HepG2 (cell line): ENCODE data around the gene TMEM215. TPM values are rescaled to one million over a fixed set of nuclear protein-coding genes. Genes with fewer than 3 reads are reported as not detected.

Experiments used
- ATAC-seq: fragments of 200-7000 bp; cut with Tn5 transposase; 3 replicates; pipeline ENCODE4 v1.9.1; 2020; ENCODE audit warnings: mild to moderate bottlenecking, moderate library complexity
- BruUV-seq: library from RNA; stranded (reverse); fragments of 400-500 nt; replicated peaks from 2 replicates; lab custom pipeline; 2021; lab: Mats Ljungman, UMichigan
- CTCF ChIA-PET: fragments of 300-600 bp; formaldehyde crosslinking; extraction: SDS; loops from one replicate; lab custom pipeline; 2021; ENCODE audit warnings: low total read pairs, inconsistent platforms, low intra/inter-chr PET ratio; lab: Yijun Ruan, JAX
- POLR2A ChIA-PET: fragments of 350-600 bp; sonication (Branson Sonifier 250); formaldehyde crosslinking; loops from one replicate; lab custom pipeline; 2020; ENCODE audit warnings: antibody characterized with exemption, inconsistent platforms; lab: Yijun Ruan, JAX
- DNase-seq: peaks from one replicate; pipeline ENCODE4 v3.0.0-alpha.2; 2015; ENCODE audit warnings: low spot score
- FAIRE-seq: peaks from 3 replicates; lab custom pipeline; 2011; peaks lifted over from hg19 to GRCh38; lab: Jason Lieb, UNC
- H2AFZ ChIP-seq: one replicate; pipeline ENCODE4 v1.6.1; 2011; ENCODE audit warnings: low read length, inconsistent platforms
- H3K27ac ChIP-seq: fragments of 300-600 bp; 3 replicates; pipeline ENCODE4 v1.8.0; 2011; ENCODE audit warnings: mixed run types, mild to moderate bottlenecking, mixed read lengths, low read length, inconsistent platforms; ENCODE audit not compliant: insufficient read depth; ENCODE audit errors: extremely low read length
- H3K27me3 ChIP-seq, 2 experiments: fragments of 200-600 bp in 1 of 2; 2 replicates in 1 of 2; 3 replicates in 1 of 2; pipeline versions ENCODE4 v1.6.0 to v1.8.0; 2011; ENCODE audit warnings: low read length in 2 of 2, mild to moderate bottlenecking in 2 of 2, moderate library complexity in 2 of 2, inconsistent platforms in 1 of 2; ENCODE audit not compliant: insufficient read depth in 2 of 2, control insufficient read depth in 1 of 2
- H3K36me3 ChIP-seq, 2 experiments: fragments of 200-600 bp in 1 of 2; replicated peaks in 1 of 2; 2 replicates in 1 of 2; 3 replicates in 1 of 2; pipeline versions ENCODE4 v1.5.1 to v1.8.0; 2011; ENCODE audit warnings: low read length in 2 of 2, inconsistent platforms in 1 of 2; ENCODE audit not compliant: insufficient read depth in 2 of 2, control insufficient read depth in 1 of 2
- H3K4me1 ChIP-seq: 2 replicates; pipeline ENCODE4 v1.5.1; 2012; ENCODE audit warnings: low read length, inconsistent platforms; ENCODE audit not compliant: insufficient read depth
- H3K4me2 ChIP-seq: 2 replicates; pipeline ENCODE4 v1.6.0; 2011; ENCODE audit warnings: low read depth, low read length, inconsistent platforms
- H3K4me3 ChIP-seq, 3 experiments: fragments of 200-600 bp in 1 of 3; sonication (generic), shearing (Covaris generic) in 1 of 3; replicated peaks in 1 of 3; 2 replicates each; pipeline ENCODE4 v1.5.1; 2011 to 2016; ENCODE audit warnings: low read length in 3 of 3, inconsistent platforms in 2 of 3, low read depth in 2 of 3, mild to moderate bottlenecking in 2 of 3, control low read depth in 1 of 3, mixed read lengths in 1 of 3; ENCODE audit not compliant: insufficient read depth in 1 of 3
- H3K79me2 ChIP-seq: one replicate; pipeline ENCODE4 v1.6.1; 2011; ENCODE audit warnings: low read length, inconsistent platforms; ENCODE audit not compliant: insufficient read depth
- H3K9ac ChIP-seq: 2 replicates; pipeline ENCODE4 v1.6.0; 2011; ENCODE audit warnings: mild to moderate bottlenecking, low read depth, low read length, inconsistent platforms; ENCODE audit not compliant: insufficient read depth
- H3K9me3 ChIP-seq: 2 replicates; pipeline ENCODE4 v1.5.1; 2012; ENCODE audit warnings: mild to moderate bottlenecking, low read length
- H4K20me1 ChIP-seq: 2 replicates; pipeline ENCODE4 v1.6.0; 2011; ENCODE audit warnings: inconsistent platforms, mild to moderate bottlenecking, low read length, moderate library complexity; ENCODE audit not compliant: insufficient read depth
- BRD4 ChIP-seq: sonication (generic); formaldehyde crosslinking; IDR thresholded peaks from 2 replicates; pipeline ENCODE4 v1.4.0; 2020; ENCODE audit warnings: missing genetic modification reagents
- CSRNP1 ChIP-seq: sonication (generic); formaldehyde crosslinking; IDR thresholded peaks from 2 replicates; pipeline ENCODE4 v1.8.1; 2023; ENCODE audit warnings: mild to moderate bottlenecking, missing genetic modification reagents
- EZH2 ChIP-seq: conservative IDR thresholded peaks from 2 replicates; pipeline ENCODE4 v1.6.1; 2012; ENCODE audit warnings: mild to moderate bottlenecking, low read depth, low read length, moderate library complexity
- FOXO4 ChIP-seq: sonication (generic); formaldehyde crosslinking; conservative IDR thresholded peaks from 2 replicates; pipeline ENCODE4 v1.8.1; 2023; ENCODE audit warnings: missing genetic modification reagents
- KLF16 ChIP-seq, 2 experiments: sonication (generic) in 1 of 2; formaldehyde crosslinking in 1 of 2; IDR thresholded peaks; 2 replicates each; pipeline versions ENCODE4 v1.6.1 to v1.8.0; 2016 to 2023; ENCODE audit warnings: missing genetic modification reagents in 2 of 2, missing compliant biosample characterization in 1 of 2
- MAF1 ChIP-seq: sonication (generic); formaldehyde crosslinking; IDR thresholded peaks from 2 replicates; pipeline ENCODE4 v1.5.0; 2020; ENCODE audit warnings: missing genetic modification reagents, borderline replicate concordance
- MTA1 ChIP-seq: sonication (generic); formaldehyde crosslinking; IDR thresholded peaks from 2 replicates; pipeline ENCODE4 v1.4.0; 2020; ENCODE audit warnings: missing genetic modification reagents, mild to moderate bottlenecking, borderline replicate concordance
- YEATS4 ChIP-seq: sonication (generic); formaldehyde crosslinking; IDR thresholded peaks from 2 replicates; pipeline ENCODE4 v1.4.0; 2020; ENCODE audit warnings: missing genetic modification reagents, borderline replicate concordance
- ZFP90 ChIP-seq: sonication (generic); formaldehyde crosslinking; IDR thresholded peaks from 2 replicates; pipeline ENCODE4 v1.8.0; 2022; ENCODE audit warnings: missing genetic modification reagents, mild to moderate bottlenecking, inconsistent platforms, borderline replicate concordance
- ZMAT3 ChIP-seq: sonication (generic); formaldehyde crosslinking; conservative IDR thresholded peaks from 2 replicates; pipeline ENCODE4 v1.7.0; 2021; ENCODE audit warnings: missing genetic modification reagents
- ZNF138 ChIP-seq: sonication (generic); formaldehyde crosslinking; IDR thresholded peaks from 2 replicates; pipeline ENCODE4 v1.5.0; 2020; ENCODE audit warnings: mild to moderate bottlenecking, low read depth, missing genetic modification reagents
- ZNF75D ChIP-seq: sonication (generic); formaldehyde crosslinking; IDR thresholded peaks from 2 replicates; pipeline ENCODE4 v1.8.1; 2023; ENCODE audit warnings: missing genetic modification reagents, mild to moderate bottlenecking, borderline replicate concordance
- WGBS: methylation state at CpG from one replicate; pipeline ENCODE4 v1.1.6; 2017; ENCODE audit warnings: low lambda C conversion rate; 5-methylcytosine and 5-hydroxymethylcytosine counted together
- in situ Hi-C: cut with HindIII; loops from 2 replicates; pipeline ENCODE4 v1.10.0; 2017; ENCODE audit warnings: low pct_unique_long_range_greater_than_20kb; ENCODE audit not compliant: extremely low pct_ligation_motif_present
- intact Hi-C: fragments of 100-400 bp; cut with micrococcal nuclease; formaldehyde crosslinking; loops from one replicate; pipeline ENCODE4 v1.10.0; 2022; ENCODE audit not compliant: unreplicated experiment
- polyA plus RNA-seq, 8 experiments: library from polyadenylated mRNA; depleted of rRNA in 3 of 8; stranded (reverse) in 7 of 8; unstranded in 1 of 8; fragments of >200 nt; fragmentation: Illumina TruSeq in 4 of 8; extraction: Trizol in 4 of 8; gene quantifications; 2 replicates each; pipeline versions ENCODE4 v1.2.1 to v1.2.3, GENCODE V29; 2011 to 2016; ENCODE audit warnings: low read depth in 4 of 8, missing spikeins in 1 of 8, mixed read lengths in 1 of 8; ENCODE audit not compliant: insufficient read depth in 1 of 8
- total RNA-seq, 5 experiments: library from RNA; depleted of rRNA; stranded (reverse); fragments of >200 nt; fragmentation: Illumina TruSeq; extraction: Trizol; gene quantifications; 2 replicates each; pipeline ENCODE4 v1.2.3, GENCODE V29; 2016; ENCODE audit warnings: low read depth in 1 of 5
- TF ChIP-seq, protein P1 (sequence below): sonication (generic); formaldehyde crosslinking; IDR thresholded peaks from 2 replicates; pipeline ENCODE4 v1.5.1; 2020; ENCODE audit warnings: missing genetic modification reagents, mild to moderate bottlenecking, borderline replicate concordance
- TF ChIP-seq, protein P2 (sequence below), 2 experiments: sonication (generic) in 1 of 2; formaldehyde crosslinking in 1 of 2; IDR thresholded peaks; 2 replicates each; pipeline versions ENCODE4 v1.6.1 to v1.9.0; 2014 to 2022; ENCODE audit warnings: antibody characterized with exemption in 1 of 2, borderline replicate concordance in 1 of 2, inconsistent platforms in 1 of 2, low read depth in 1 of 2, missing genetic modification reagents in 1 of 2

The TMEM215 gene
- total and polyA plus RNA-seq, 2 of the 13 experiments (the other 11 are each of a cell fraction or from before 2014, with no cell fraction given), result not detected

GRCh38 chr9:32742296-32742695, 41.0 kb upstream of the TMEM215 start:
- BruUV-seq, result no TSS peak
- Histone ChIP-seq H3K4me1 (peaks cover 15% of the 10 kb centered on the region), H3K27ac (no peak overlapping the region), H2AFZ (no peak overlapping the region), H3K4me3 (no peak overlapping the region), H3K9me3 (no peaks in the 10 kb centered on the region), H4K20me1 (no peaks in the 10 kb centered on the region), H3K9ac (no peak overlapping the region), H3K36me3 (no peaks in the 10 kb centered on the region), H3K4me2 (no peak overlapping the region), H3K27me3 (no peaks in the 10 kb centered on the region), H3K79me2 (no peaks in the 10 kb centered on the region)
- no peak for FAIRE-seq
- in situ Hi-C loops (no loop called here), intact Hi-C loops (no loop called here)
- no peak for ATAC-seq
- POLR2A ChIA-PET, result no interaction called here
- 3% methylated on average over 2 of the region's 2 CpGs for WGBS
- DNase-seq, result no peak
- CTCF ChIA-PET, result no interaction called here
- no peak for TF ChIP-seq FOXO4 (CRISPR knock-in tag)
- TF ChIP-seq BRD4 (CRISPR knock-in tag), result no peak
- TF ChIP-seq ZNF138 (CRISPR knock-in tag), result no peak
- no peak for TF ChIP-seq YEATS4
- TF ChIP-seq KLF16 (CRISPR knock-in tag; IDR thresholded peaks at IDR 0.05), result no peak
- TF ChIP-seq MAF1 (CRISPR knock-in tag), result no peak
- TF ChIP-seq CSRNP1 (CRISPR knock-in tag), result no peak
- TF ChIP-seq ZNF75D (CRISPR knock-in tag), result no peak
- TF ChIP-seq, protein P1, sequence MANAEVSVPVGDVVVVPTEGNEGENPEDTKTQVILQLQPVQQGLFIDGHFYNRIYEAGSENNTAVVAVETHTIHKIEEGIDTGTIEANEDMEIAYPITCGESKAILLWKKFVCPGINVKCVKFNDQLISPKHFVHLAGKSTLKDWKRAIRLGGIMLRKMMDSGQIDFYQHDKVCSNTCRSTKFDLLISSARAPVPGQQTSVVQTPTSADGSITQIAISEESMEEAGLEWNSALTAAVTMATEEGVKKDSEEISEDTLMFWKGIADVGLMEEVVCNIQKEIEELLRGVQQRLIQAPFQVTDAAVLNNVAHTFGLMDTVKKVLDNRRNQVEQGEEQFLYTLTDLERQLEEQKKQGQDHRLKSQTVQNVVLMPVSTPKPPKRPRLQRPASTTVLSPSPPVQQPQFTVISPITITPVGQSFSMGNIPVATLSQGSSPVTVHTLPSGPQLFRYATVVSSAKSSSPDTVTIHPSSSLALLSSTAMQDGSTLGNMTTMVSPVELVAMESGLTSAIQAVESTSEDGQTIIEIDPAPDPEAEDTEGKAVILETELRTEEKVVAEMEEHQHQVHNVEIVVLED (CRISPR knock-in tag), result no peak
- no peak for TF ChIP-seq ZFP90 (CRISPR knock-in tag)
- no peak for TF ChIP-seq MTA1 (CRISPR knock-in tag)
- TF ChIP-seq, protein P2, sequence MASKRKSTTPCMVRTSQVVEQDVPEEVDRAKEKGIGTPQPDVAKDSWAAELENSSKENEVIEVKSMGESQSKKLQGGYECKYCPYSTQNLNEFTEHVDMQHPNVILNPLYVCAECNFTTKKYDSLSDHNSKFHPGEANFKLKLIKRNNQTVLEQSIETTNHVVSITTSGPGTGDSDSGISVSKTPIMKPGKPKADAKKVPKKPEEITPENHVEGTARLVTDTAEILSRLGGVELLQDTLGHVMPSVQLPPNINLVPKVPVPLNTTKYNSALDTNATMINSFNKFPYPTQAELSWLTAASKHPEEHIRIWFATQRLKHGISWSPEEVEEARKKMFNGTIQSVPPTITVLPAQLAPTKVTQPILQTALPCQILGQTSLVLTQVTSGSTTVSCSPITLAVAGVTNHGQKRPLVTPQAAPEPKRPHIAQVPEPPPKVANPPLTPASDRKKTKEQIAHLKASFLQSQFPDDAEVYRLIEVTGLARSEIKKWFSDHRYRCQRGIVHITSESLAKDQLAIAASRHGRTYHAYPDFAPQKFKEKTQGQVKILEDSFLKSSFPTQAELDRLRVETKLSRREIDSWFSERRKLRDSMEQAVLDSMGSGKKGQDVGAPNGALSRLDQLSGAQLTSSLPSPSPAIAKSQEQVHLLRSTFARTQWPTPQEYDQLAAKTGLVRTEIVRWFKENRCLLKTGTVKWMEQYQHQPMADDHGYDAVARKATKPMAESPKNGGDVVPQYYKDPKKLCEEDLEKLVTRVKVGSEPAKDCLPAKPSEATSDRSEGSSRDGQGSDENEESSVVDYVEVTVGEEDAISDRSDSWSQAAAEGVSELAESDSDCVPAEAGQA (IDR thresholded peaks at IDR 0.05; ENCODE audit: low read depth), result no peak
- TF ChIP-seq, protein P2 (CRISPR knock-in tag; IDR thresholded peaks at IDR 0.05; ENCODE audit: borderline replicate concordance), result no peak
- no peak for TF ChIP-seq ZMAT3
- no peak for TF ChIP-seq EZH2
